ENCODE measurements around the gene ABCA1. TPM values are rescaled to one million over a fixed set of nuclear protein-coding genes. Genes with fewer than 3 reads are reported as not detected.

Gene ABCA1
- total and polyA plus RNA-seq, 2 of the 13 experiments (the other 11 are each of a cell fraction or from before 2014, with no cell fraction given), result 26.8 to 63.8 TPM

- Histone ChIP-seq H3K79me2 (ENCODE audit: insufficient read depth, low read length) (no peaks in the 10 kb centered on the region), H2AFZ (ENCODE audit: low read length) (no peak overlapping the region), H3K27ac (ENCODE audit: extremely low read length, insufficient read depth, low read length) (no peak overlapping the region), H4K20me1 (ENCODE audit: insufficient read depth, low read length) (no peaks in the 10 kb centered on the region), H3K9ac (ENCODE audit: insufficient read depth, low read depth, low read length) (no peak overlapping the region), H3K4me3 (replicated peaks in 1 of 3; ENCODE audit: insufficient read depth in 1 of 3, low read depth in 2 of 3, low read length in 3 of 3) (no peak overlapping the region), H3K4me1 (ENCODE audit: insufficient read depth, low read length) (peaks cover 19% of the 10 kb centered on the region), H3K36me3 (replicated peaks in 1 of 2; ENCODE audit: control insufficient read depth in 1 of 2, insufficient read depth in 2 of 2, low read length in 2 of 2) (no peaks in the 10 kb centered on the region), H3K9me3 (ENCODE audit: low read length) (no peaks in the 10 kb centered on the region), H3K27me3 (ENCODE audit: control insufficient read depth in 1 of 2, insufficient read depth in 2 of 2, low read length in 2 of 2) (no peaks in the 10 kb centered on the region), H3K4me2 (ENCODE audit: low read depth, low read length) (no peak overlapping the region)
- TF ChIP-seq MYNN (CRISPR knock-in tag; IDR thresholded peaks at IDR 0.05; ENCODE audit: low read depth), result no peak
- no peak for TF ChIP-seq FOXO1 (CRISPR knock-in tag; IDR thresholded peaks at IDR 0.05)
- no peak for TF ChIP-seq ZBED4 (CRISPR knock-in tag; IDR thresholded peaks at IDR 0.05; ENCODE audit: borderline replicate concordance)
- no peak for TF ChIP-seq SRSF1 (optimal IDR thresholded peaks at IDR 0.05; ENCODE audit: low read depth, low read length)
- no peak for TF ChIP-seq REPIN1 (CRISPR knock-in tag; IDR thresholded peaks at IDR 0.05; ENCODE audit: borderline replicate concordance, low read depth)
- no peak for TF ChIP-seq ZFX (CRISPR knock-in tag; IDR thresholded peaks at IDR 0.05; ENCODE audit: low read depth)
- no peak for TF ChIP-seq ZNF34 (CRISPR knock-in tag; IDR thresholded peaks at IDR 0.05; ENCODE audit: borderline replicate concordance)
- no peak for TF ChIP-seq NFIB (CRISPR knock-in tag; IDR thresholded peaks at IDR 0.05; ENCODE audit: borderline replicate concordance)
- no peak for TF ChIP-seq NFRKB (IDR thresholded peaks at IDR 0.05)
- no peak for TF ChIP-seq DPF2 (CRISPR knock-in tag; IDR thresholded peaks at IDR 0.05; ENCODE audit: borderline replicate concordance, low read depth)
- no peak for TF ChIP-seq TEF (CRISPR knock-in tag; IDR thresholded peaks at IDR 0.05)
- TF ChIP-seq TBX3 (IDR thresholded peaks at IDR 0.05; ENCODE audit: borderline replicate concordance), result no peak
- TF ChIP-seq SRSF4 (IDR thresholded peaks at IDR 0.05; ENCODE audit: low read depth, low read length, poor library complexity, severe bottlenecking), result no peak
- TF ChIP-seq ESRRA (CRISPR knock-in tag; IDR thresholded peaks at IDR 0.05; ENCODE audit: low read depth), result no peak
- TF ChIP-seq HMGA1 (CRISPR knock-in tag; conservative IDR thresholded peaks at IDR 0.05), result no peak
- no peak for TF ChIP-seq AGO1 (IDR thresholded peaks at IDR 0.05; ENCODE audit: low read depth, low read length, poor library complexity, severe bottlenecking)
- TF ChIP-seq SETDB1 (CRISPR knock-in tag; IDR thresholded peaks at IDR 0.05; ENCODE audit: borderline replicate concordance), result no peak
- TF ChIP-seq NRL (CRISPR knock-in tag; IDR thresholded peaks at IDR 0.05; ENCODE audit: borderline replicate concordance), result no peak
- intact Hi-C loops (cut with micrococcal nuclease; ENCODE audit: unreplicated experiment) (loop anchor here (5.0 kb wide), 1 partner anchor 654 kb away; the partner anchor contains the start of gene SMC2), in situ Hi-C loops (cut with HindIII; ENCODE audit: extremely low pct_ligation_motif_present, low pct_unique_long_range_greater_than_20kb) (no loop called here)
- ATAC-seq (no peak), DNase-seq (ENCODE audit: low spot score) (no peak), FAIRE-seq (no peak)
- POLR2A ChIA-PET, result no interaction called here
- WGBS (ENCODE audit: low lambda C conversion rate), result 8% methylated on average over 1 of the region's 1 CpG
- CTCF ChIA-PET (ENCODE audit: low intra/inter-chr PET ratio, low total read pairs), result no interaction called here
- no TSS peak for BruUV-seq (replicated peaks)
Measured at GRCh38 chr9:104745852-104746251, 182.1 kb downstream of the ABCA1 start.
